H9 (cell line): ENCODE data around the gene CTNNA3. TPM values are rescaled to one million over a fixed set of nuclear protein-coding genes. Genes with fewer than 3 reads are reported as not detected.

Experiments
- DNase-seq: peaks from one replicate; pipeline ENCODE4 v3.0.0-alpha.2; 2017
- H2AFZ ChIP-seq: one replicate; pipeline ENCODE4 v1.6.1; 2013; ENCODE audit warnings: mild to moderate bottlenecking, low read length, control low read depth, moderate library complexity
- H2AK5ac ChIP-seq: 2 replicates; pipeline ENCODE4 v1.6.1; 2013; ENCODE audit warnings: low read length, control low read depth, mixed read lengths; ENCODE audit not compliant: insufficient read length
- H2BK120ac ChIP-seq: one replicate; pipeline ENCODE4 v1.6.1; 2013; ENCODE audit warnings: low read depth, mild to moderate bottlenecking, low read length, control low read depth, inconsistent platforms; ENCODE audit not compliant: poor library complexity, severe bottlenecking
- H2BK12ac ChIP-seq: 2 replicates; pipeline ENCODE4 v1.6.1; 2013; ENCODE audit warnings: low read length, control low read depth, mixed read lengths, low read depth; ENCODE audit not compliant: insufficient read length
- H2BK15ac ChIP-seq: 2 replicates; pipeline ENCODE4 v1.6.1; 2013; ENCODE audit warnings: low read depth, low read length, control low read depth
- H2BK20ac ChIP-seq: one replicate; pipeline ENCODE4 v1.6.1; 2013; ENCODE audit warnings: low read depth, mild to moderate bottlenecking, low read length, control low read depth, inconsistent platforms; ENCODE audit not compliant: poor library complexity, severe bottlenecking
- H2BK5ac ChIP-seq: 2 replicates; pipeline ENCODE4 v1.6.1; 2013; ENCODE audit warnings: low read length, control low read depth, mixed read lengths; ENCODE audit not compliant: insufficient read length
- H3K14ac ChIP-seq: 2 replicates; pipeline ENCODE4 v1.6.1; 2013; ENCODE audit warnings: low read length, control low read depth; ENCODE audit not compliant: insufficient read depth
- H3K18ac ChIP-seq: 2 replicates; pipeline ENCODE4 v1.6.1; 2013; ENCODE audit warnings: low read depth, mild to moderate bottlenecking, mixed read lengths, low read length, control low read depth; ENCODE audit not compliant: insufficient read length
- H3K23ac ChIP-seq: 2 replicates; pipeline ENCODE4 v1.6.1; 2013; ENCODE audit warnings: low read length, control low read depth, mixed read lengths, low read depth; ENCODE audit not compliant: insufficient read length
- H3K23me2 ChIP-seq: 2 replicates; pipeline ENCODE4 v1.6.1; 2013; ENCODE audit warnings: low read depth, mild to moderate bottlenecking, mixed read lengths, low read length, control low read depth; ENCODE audit not compliant: insufficient read length, poor library complexity, severe bottlenecking
- H3K27ac ChIP-seq: 2 replicates; pipeline ENCODE4 v1.5.1; 2013; ENCODE audit warnings: low read length, control low read depth, mixed read lengths, low read depth; ENCODE audit not compliant: insufficient read length
- H3K27me3 ChIP-seq: 2 replicates; pipeline ENCODE4 v1.6.1; 2013; ENCODE audit warnings: low read length, control low read depth, inconsistent platforms; ENCODE audit not compliant: insufficient read depth
- H3K4ac ChIP-seq: 2 replicates; pipeline ENCODE4 v1.6.1; 2013; ENCODE audit warnings: low read depth, mild to moderate bottlenecking, control low read depth, inconsistent platforms, low read length, moderate library complexity
- H3K4me1 ChIP-seq: 2 replicates; pipeline ENCODE4 v1.6.1; 2013; ENCODE audit warnings: low read length, control low read depth, inconsistent platforms; ENCODE audit not compliant: insufficient read depth
- H3K4me2 ChIP-seq: 2 replicates; pipeline ENCODE4 v1.6.1; 2013; ENCODE audit warnings: low read length, control low read depth, mixed read lengths; ENCODE audit not compliant: insufficient read length, insufficient read depth
- H3K56ac ChIP-seq: 2 replicates; pipeline ENCODE4 v1.6.1; 2013; ENCODE audit warnings: low read depth, mild to moderate bottlenecking, mixed read lengths, low read length, control low read depth; ENCODE audit not compliant: insufficient read length
- H3K79me1 ChIP-seq: 2 replicates; pipeline ENCODE4 v1.6.1; 2013; ENCODE audit warnings: low read depth, mild to moderate bottlenecking, moderate library complexity, low read length, control low read depth, inconsistent platforms; ENCODE audit not compliant: insufficient read depth, poor library complexity, severe bottlenecking
- H3K79me2 ChIP-seq: 2 replicates; pipeline ENCODE4 v1.6.1; 2013; ENCODE audit warnings: low read length, control low read depth, inconsistent platforms; ENCODE audit not compliant: insufficient read depth
- H3K9ac ChIP-seq: 2 replicates; pipeline ENCODE4 v1.6.1; 2013; ENCODE audit warnings: low read length, control low read depth, mixed read lengths; ENCODE audit not compliant: insufficient read length; ENCODE audit errors: extremely low read depth
- H3K9me3 ChIP-seq: one replicate; pipeline ENCODE4 v1.6.1; 2013; ENCODE audit warnings: low read depth, low read length, inconsistent platforms; ENCODE audit not compliant: control insufficient read depth
- H3T11ph ChIP-seq: one replicate; pipeline ENCODE4 v1.6.1; 2013; ENCODE audit warnings: mild to moderate bottlenecking, low read length, control low read depth, inconsistent platforms
- H4K20me1 ChIP-seq: one replicate; pipeline ENCODE4 v1.6.1; 2013; ENCODE audit not compliant: control insufficient read depth, insufficient read length, insufficient read depth
- H4K5ac ChIP-seq: 2 replicates; pipeline ENCODE4 v1.6.1; 2013; ENCODE audit warnings: low read depth, mild to moderate bottlenecking, mixed read lengths, low read length, control low read depth; ENCODE audit not compliant: insufficient read length
- H4K8ac ChIP-seq: replicated peaks from 2 replicates; pipeline ENCODE4 v1.6.1; 2013; ENCODE audit warnings: low read length, control low read depth, mixed read lengths, low read depth; ENCODE audit not compliant: insufficient read length
- H4K91ac ChIP-seq: 2 replicates; pipeline ENCODE4 v1.6.1; 2013; ENCODE audit warnings: low read depth, mild to moderate bottlenecking, moderate library complexity, mixed read lengths, low read length, control low read depth; ENCODE audit not compliant: insufficient read length
- H3K27ac Mint-ChIP-seq, 3 experiments: 2 replicates in 2 of 3; 3 replicates in 1 of 3; pipeline ENCODE4 v1.8.0; 2020 to 2021; ENCODE audit warnings: mixed read lengths in 3 of 3, mild to moderate bottlenecking in 1 of 3, moderate library complexity in 1 of 3
- H3K27me3 Mint-ChIP-seq: 2 replicates; pipeline ENCODE4 v1.8.0; 2021; ENCODE audit warnings: low read depth, mild to moderate bottlenecking, moderate library complexity, mixed read lengths
- H3K36me3 Mint-ChIP-seq, 3 experiments: 2 replicates in 2 of 3; 3 replicates in 1 of 3; pipeline ENCODE4 v1.8.0; 2020 to 2021; ENCODE audit warnings: low read depth in 3 of 3, mixed read lengths in 3 of 3; ENCODE audit not compliant: insufficient read depth in 1 of 3
- H3K4me1 Mint-ChIP-seq, 2 experiments: 2 replicates each; pipeline ENCODE4 v1.8.0; 2020; ENCODE audit warnings: mixed read lengths in 2 of 2
- H3K4me3 Mint-ChIP-seq, 2 experiments: 2 replicates in 1 of 2; 3 replicates in 1 of 2; pipeline ENCODE4 v1.8.0; 2020 to 2021; ENCODE audit warnings: mild to moderate bottlenecking in 2 of 2, mixed read lengths in 2 of 2, moderate library complexity in 1 of 2
- H3K9me3 Mint-ChIP-seq, 2 experiments: 2 replicates in 1 of 2; 3 replicates in 1 of 2; pipeline ENCODE4 v1.8.0; 2020; ENCODE audit warnings: mild to moderate bottlenecking in 2 of 2, mixed read lengths in 2 of 2, moderate library complexity in 1 of 2
- WGBS: extraction: QIAGEN DNeasy Blood & Tissue Kit; methylation state at CpG from one replicate; pipeline ENCODE4 v1.1.7; 2013; ENCODE audit warnings: missing lambda C conversion rate, low lambda C conversion rate, mixed read lengths; ENCODE audit not compliant: insufficient read length; ENCODE audit errors: extremely low coverage; 5-methylcytosine and 5-hydroxymethylcytosine counted together
- total RNA-seq: library from RNA; stranded (reverse); gene quantifications from 2 replicates; pipeline ENCODE4 v1.2.1, GENCODE V29; 2021
- TF ChIP-seq, protein P1 (sequence below): fragments of 200-600 bp; sonication (generic); conservative IDR thresholded peaks from 3 replicates; pipeline ENCODE4 v1.8.0; 2021; ENCODE audit warnings: antibody characterized with exemption, mild to moderate bottlenecking

Gene CTNNA3
- total RNA-seq, 1 experiment from 2014 or later: 3.3 TPM

DNA sequence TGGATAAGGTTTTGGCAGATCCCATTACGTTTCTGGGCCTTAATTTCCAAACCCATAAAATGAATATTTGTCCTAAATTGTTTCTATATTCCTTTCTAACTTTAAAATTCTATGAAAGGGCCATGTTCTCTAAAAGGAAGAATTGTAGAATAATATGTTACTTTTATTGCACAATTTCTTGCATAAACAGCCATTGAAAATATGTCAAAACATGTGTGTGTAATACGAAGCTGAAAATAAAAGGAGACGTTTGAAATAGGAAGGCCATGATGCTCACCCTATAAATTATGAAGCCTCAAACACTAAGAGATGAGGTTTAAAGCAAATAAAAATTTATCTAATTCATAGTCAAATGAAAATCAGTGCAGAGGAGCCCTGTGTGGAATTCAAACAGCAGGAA lies 915.2 kb downstream of the CTNNA3 start:
- Mint-ChIP-seq H3K9me3 (no peaks in the 10 kb centered on the region), H3K4me1 (0 out of 4 replicates have a peak, but pooled peaks cover 0 to 3% of the 10 kb centered on the region in 2 experiments), H3K27ac (no peak overlapping the region), H3K27me3 (no peaks in the 10 kb centered on the region), H3K36me3 (no peaks in the 10 kb centered on the region), H3K4me3 (no peak overlapping the region)
- Histone ChIP-seq H3K4ac (no peak overlapping the region), H3K14ac (no peak overlapping the region), H3K9me3 (no peaks in the 10 kb centered on the region), H2BK12ac (no peak overlapping the region), H2AK5ac (no peak overlapping the region), H3K27me3 (no peaks in the 10 kb centered on the region), H3K9ac (no peak overlapping the region), H4K8ac (no peak overlapping the region), H3K79me1 (no peaks in the 10 kb centered on the region), H2BK20ac (no peak overlapping the region), H2AFZ (no peak overlapping the region), H3K27ac (no peak overlapping the region), H3K4me1 (no peaks in the 10 kb centered on the region), H4K5ac (no peak overlapping the region), H3K18ac (no peak overlapping the region), H3K79me2 (no peaks in the 10 kb centered on the region), H2BK120ac (no peak overlapping the region), H4K20me1 (no peaks in the 10 kb centered on the region), H3K23me2 (no peaks in the 10 kb centered on the region), H3T11ph (no peak overlapping the region), H3K4me2 (no peak overlapping the region), H3K23ac (no peak overlapping the region), H2BK15ac (no peak overlapping the region), H3K56ac (no peak overlapping the region), H4K91ac (no peak overlapping the region), H2BK5ac (no peak overlapping the region)
- DNase-seq: no peak
- no CpG with 5 or more reads among the region's 3 CpGs for WGBS
- TF ChIP-seq, protein P1, sequence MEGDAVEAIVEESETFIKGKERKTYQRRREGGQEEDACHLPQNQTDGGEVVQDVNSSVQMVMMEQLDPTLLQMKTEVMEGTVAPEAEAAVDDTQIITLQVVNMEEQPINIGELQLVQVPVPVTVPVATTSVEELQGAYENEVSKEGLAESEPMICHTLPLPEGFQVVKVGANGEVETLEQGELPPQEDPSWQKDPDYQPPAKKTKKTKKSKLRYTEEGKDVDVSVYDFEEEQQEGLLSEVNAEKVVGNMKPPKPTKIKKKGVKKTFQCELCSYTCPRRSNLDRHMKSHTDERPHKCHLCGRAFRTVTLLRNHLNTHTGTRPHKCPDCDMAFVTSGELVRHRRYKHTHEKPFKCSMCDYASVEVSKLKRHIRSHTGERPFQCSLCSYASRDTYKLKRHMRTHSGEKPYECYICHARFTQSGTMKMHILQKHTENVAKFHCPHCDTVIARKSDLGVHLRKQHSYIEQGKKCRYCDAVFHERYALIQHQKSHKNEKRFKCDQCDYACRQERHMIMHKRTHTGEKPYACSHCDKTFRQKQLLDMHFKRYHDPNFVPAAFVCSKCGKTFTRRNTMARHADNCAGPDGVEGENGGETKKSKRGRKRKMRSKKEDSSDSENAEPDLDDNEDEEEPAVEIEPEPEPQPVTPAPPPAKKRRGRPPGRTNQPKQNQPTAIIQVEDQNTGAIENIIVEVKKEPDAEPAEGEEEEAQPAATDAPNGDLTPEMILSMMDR: no peak
